ENCODE results near the gene SLC9A9.

GRCh38 chr3:143727391-143727790 is 120.9 kb downstream of the SLC9A9 start:
- TF ChIP-seq, protein P1, sequence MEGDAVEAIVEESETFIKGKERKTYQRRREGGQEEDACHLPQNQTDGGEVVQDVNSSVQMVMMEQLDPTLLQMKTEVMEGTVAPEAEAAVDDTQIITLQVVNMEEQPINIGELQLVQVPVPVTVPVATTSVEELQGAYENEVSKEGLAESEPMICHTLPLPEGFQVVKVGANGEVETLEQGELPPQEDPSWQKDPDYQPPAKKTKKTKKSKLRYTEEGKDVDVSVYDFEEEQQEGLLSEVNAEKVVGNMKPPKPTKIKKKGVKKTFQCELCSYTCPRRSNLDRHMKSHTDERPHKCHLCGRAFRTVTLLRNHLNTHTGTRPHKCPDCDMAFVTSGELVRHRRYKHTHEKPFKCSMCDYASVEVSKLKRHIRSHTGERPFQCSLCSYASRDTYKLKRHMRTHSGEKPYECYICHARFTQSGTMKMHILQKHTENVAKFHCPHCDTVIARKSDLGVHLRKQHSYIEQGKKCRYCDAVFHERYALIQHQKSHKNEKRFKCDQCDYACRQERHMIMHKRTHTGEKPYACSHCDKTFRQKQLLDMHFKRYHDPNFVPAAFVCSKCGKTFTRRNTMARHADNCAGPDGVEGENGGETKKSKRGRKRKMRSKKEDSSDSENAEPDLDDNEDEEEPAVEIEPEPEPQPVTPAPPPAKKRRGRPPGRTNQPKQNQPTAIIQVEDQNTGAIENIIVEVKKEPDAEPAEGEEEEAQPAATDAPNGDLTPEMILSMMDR (IDR thresholded peaks at IDR 0.05) = no peak
- TF ChIP-seq POLR2A (IDR thresholded peaks at IDR 0.05) = no peak
